Measurements from ENCODE around the gene CHSY3. TPM values are rescaled to one million over a fixed set of nuclear protein-coding genes. Genes with fewer than 3 reads are reported as not detected.

CHSY3 gene
- total RNA-seq, 4 donors from 2014 or later, result 1.7 to 5.6 (median 4.0) TPM

DNA sequence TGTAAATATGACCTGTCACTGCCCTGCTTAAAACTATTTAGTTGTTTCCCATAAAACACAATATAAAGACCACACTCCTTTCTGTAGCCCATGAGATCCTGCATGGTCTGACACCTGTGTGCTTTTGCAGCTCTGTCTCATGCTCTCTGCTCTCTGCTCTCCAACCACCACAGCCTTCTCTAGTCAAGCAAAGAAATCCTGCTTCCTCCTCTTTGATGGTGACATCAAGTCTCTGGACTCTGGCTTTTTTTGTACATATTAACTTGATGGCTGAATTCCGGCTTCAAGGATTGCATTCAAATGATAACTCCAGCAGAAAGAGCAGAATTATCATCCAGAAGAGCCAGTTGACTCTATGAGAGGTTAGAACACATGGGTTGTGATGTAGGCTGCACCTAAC, 58.2 kb downstream of the CHSY3 start:
- TF ChIP-seq, protein P1, sequence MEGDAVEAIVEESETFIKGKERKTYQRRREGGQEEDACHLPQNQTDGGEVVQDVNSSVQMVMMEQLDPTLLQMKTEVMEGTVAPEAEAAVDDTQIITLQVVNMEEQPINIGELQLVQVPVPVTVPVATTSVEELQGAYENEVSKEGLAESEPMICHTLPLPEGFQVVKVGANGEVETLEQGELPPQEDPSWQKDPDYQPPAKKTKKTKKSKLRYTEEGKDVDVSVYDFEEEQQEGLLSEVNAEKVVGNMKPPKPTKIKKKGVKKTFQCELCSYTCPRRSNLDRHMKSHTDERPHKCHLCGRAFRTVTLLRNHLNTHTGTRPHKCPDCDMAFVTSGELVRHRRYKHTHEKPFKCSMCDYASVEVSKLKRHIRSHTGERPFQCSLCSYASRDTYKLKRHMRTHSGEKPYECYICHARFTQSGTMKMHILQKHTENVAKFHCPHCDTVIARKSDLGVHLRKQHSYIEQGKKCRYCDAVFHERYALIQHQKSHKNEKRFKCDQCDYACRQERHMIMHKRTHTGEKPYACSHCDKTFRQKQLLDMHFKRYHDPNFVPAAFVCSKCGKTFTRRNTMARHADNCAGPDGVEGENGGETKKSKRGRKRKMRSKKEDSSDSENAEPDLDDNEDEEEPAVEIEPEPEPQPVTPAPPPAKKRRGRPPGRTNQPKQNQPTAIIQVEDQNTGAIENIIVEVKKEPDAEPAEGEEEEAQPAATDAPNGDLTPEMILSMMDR (IDR thresholded peaks at IDR 0.05), result no peak
- TF ChIP-seq POLR2A (IDR thresholded peaks at IDR 0.05), result no peak
- Histone ChIP-seq H3K27me3 (no peaks in the 10 kb centered on the region), H3K4me1 (no peaks in the 10 kb centered on the region), H3K9me3 (no peaks in the 10 kb centered on the region), H3K27ac (no peak overlapping the region), H3K4me3 (replicated peaks in 1 of 3) (no peak overlapping the region), H3K36me3 (no peaks in the 10 kb centered on the region)
- intact Hi-C loops (cut with DNase I), result no loop called here
- no peak for DNase-seq
- 91 to 100% methylated on average over 1 of the region's 1 CpG for WGBS, 2 donors

DNA sequence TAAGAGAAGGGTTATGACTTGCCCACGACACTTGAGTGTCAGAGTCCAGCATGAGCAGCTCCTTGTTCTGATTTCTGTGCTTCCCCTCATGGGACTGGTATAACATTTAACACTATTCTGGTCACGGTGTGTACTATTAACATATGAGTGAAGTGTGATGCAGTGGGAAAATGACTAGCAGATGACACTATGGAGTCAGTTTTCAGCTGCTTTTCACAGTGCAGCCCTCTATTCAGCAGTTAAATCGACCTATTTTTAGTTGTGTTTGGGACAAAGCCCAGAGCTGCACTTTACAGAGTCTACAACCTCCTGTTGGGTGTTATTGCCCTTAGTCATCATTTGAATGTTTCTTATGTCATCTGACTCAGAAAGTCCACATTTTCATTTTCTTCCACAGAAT, 59.1 kb downstream of the CHSY3 start:
- intact Hi-C loops (cut with DNase I), result no loop called here
- Histone ChIP-seq H3K27ac (no peak overlapping the region), H3K27me3 (no peaks in the 10 kb centered on the region), H3K9me3 (no peaks in the 10 kb centered on the region), H3K36me3 (no peaks in the 10 kb centered on the region), H3K4me3 (replicated peaks in 1 of 3) (no peak overlapping the region), H3K4me1 (no peaks in the 10 kb centered on the region)
- TF ChIP-seq POLR2A (IDR thresholded peaks at IDR 0.05), result no peak
- TF ChIP-seq, protein P1 (IDR thresholded peaks at IDR 0.05), result no peak
- no peak for DNase-seq
- WGBS, 2 donors, result 55 to 77% methylated on average over 3 of the region's 3 CpGs

DNA sequence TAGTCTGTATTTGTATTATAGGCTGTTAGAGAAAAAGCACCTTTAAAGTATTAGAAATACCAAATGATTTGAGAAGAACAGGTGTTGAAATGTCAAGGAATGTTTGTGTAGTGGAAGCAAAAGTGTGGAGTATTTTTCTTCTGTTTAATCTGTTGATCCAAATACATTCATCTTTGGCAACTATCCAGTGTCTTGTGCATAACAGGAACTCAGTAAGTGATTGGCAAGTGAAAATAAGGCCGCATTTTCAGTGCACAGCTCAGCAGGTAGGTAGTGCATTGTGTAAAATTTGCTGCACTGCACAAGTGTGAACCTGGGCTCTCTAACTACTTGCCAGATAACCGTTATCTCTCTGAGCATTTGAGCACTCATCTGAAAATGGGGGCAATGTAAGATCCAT, 61.8 kb downstream of the CHSY3 start:
- H3K27ac ChIP-seq, result no peak overlapping the region
- intact Hi-C loops (cut with DNase I), result no loop called here
- 81 to 82% methylated on average over 2 of the region's 2 CpGs for WGBS, 2 donors

DNA sequence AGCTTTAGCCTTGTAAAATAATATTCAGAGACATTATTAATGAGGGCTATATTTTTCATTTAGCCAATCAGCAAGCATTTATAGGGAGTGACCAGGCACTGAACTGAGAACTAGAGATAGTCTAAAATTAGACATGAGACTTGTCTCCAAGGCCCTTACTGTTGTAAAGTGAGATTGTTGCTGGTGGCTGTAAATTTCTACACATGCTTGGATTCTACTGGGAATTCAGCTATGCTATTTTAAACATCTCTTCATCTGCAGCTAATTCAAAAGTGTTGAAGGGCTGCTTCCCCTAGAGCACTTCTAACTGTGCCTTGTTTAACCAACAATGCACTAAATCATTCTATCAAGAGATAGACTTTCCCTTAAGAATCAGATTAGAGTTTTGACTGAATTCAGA, 67.4 kb downstream of the CHSY3 start:
- Histone ChIP-seq H3K4me3 (replicated peaks in 1 of 3) (no peak overlapping the region), H3K9me3 (no peaks in the 10 kb centered on the region), H3K27me3 (no peaks in the 10 kb centered on the region), H3K4me1 (no peaks in the 10 kb centered on the region), H3K36me3 (no peaks in the 10 kb centered on the region), H3K27ac (no peak overlapping the region)
- TF ChIP-seq, protein P1 (IDR thresholded peaks at IDR 0.05), result no peak
- TF ChIP-seq POLR2A (IDR thresholded peaks at IDR 0.05), result no peak
- intact Hi-C loops (cut with DNase I), result no loop called here
- DNase-seq, result no peak

More for the DNA sequence above, 61.8 kb downstream of the CHSY3 start:
- Histone ChIP-seq H3K36me3 (no peaks in the 10 kb centered on the region), H3K27me3 (no peaks in the 10 kb centered on the region), H3K9me3 (no peaks in the 10 kb centered on the region), H3K4me3 (replicated peaks in 1 of 3) (no peak overlapping the region), H3K4me1 (no peaks in the 10 kb centered on the region)
- DNase-seq, result no peak
- TF ChIP-seq POLR2A (IDR thresholded peaks at IDR 0.05), result no peak
- TF ChIP-seq, protein P1 (IDR thresholded peaks at IDR 0.05), result no peak

DNA sequence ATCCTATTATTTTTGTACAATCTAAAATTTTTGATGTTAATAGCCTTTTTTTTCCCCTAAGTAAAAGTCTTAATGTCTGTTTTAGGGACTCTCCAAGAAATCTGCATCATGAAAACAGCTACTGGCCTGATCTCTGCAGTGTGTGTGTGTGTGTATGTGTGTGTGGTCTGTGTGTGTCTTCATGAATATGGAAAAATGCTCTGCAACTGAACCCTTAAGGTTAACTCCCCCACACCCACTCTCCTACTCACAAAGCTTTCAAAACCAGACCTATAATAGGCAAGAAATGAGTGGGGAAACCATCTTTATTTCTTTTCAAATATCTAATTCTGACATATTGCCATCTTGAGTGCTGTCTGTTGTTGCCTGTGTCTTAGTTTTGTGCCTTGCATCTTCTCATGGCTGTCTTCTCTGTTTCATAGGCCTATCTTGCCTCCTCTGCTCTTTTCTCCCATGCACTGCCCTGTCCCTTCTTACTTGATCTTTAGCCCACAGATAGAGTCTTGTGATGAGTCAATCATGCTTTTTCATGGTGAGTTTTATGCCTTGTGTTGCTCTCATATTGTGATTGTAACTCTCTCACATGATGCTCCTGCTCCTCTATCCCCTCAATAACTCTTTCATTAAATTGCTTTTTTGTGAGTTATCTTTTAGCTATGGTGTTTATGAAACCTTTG, 68.3 kb downstream of the CHSY3 start:
- Histone ChIP-seq H3K27me3 (no peaks in the 10 kb centered on the region), H3K9me3 (no peaks in the 10 kb centered on the region), H3K27ac (no peak overlapping the region), H3K4me1 (no peaks in the 10 kb centered on the region), H3K4me3 (replicated peaks in 1 of 3) (no peak overlapping the region), H3K36me3 (no peaks in the 10 kb centered on the region)
- TF ChIP-seq POLR2A (IDR thresholded peaks at IDR 0.05), result no peak
- TF ChIP-seq, protein P1 (IDR thresholded peaks at IDR 0.05), result no peak
- intact Hi-C loops (cut with DNase I), result no loop called here
- no peak for DNase-seq
